Measurements from ENCODE around the gene NETO2. TPM values are rescaled to one million over a fixed set of nuclear protein-coding genes. Genes with fewer than 3 reads are reported as not detected.

NETO2 gene
- total RNA-seq, 4 donors from 2014 or later: 0.83 to 2.5 (median 1.4) TPM

GRCh38 chr16:47052666-47053640 lies 90.8 kb downstream of the NETO2 start:
- no peaks in the 10 kb centered on the region for H3K4me1 ChIP-seq
- no peak overlapping the region for H3K4me3 ChIP-seq
- 97% methylated on average over 13 of the region's 13 CpGs for WGBS
- H3K27ac ChIP-seq (replicated peaks in 1 of 4): no peak overlapping the region
- no peak for TF ChIP-seq POLR2AphosphoS5 (IDR thresholded peaks at IDR 0.05)
- TF ChIP-seq EP300 (IDR thresholded peaks at IDR 0.05): no peak
- no peak for TF ChIP-seq POLR2A (IDR thresholded peaks at IDR 0.05; ENCODE audit: low read depth)
- TF ChIP-seq CTCF (IDR thresholded peaks at IDR 0.05): no peak
- DNase-seq (ENCODE audit: extremely low spot score): no peak
- H3K27me3 ChIP-seq: peaks cover 0 to 7% (median 0%) of the 10 kb centered on the region in 4 donors
- intact Hi-C loops (cut with DNase I): no loop called here
- H3K9me3 ChIP-seq: no peaks in the 10 kb centered on the region
- H3K36me3 ChIP-seq: no peaks in the 10 kb centered on the region

GRCh38 chr16:47051031-47051430 lies 92.7 kb downstream of the NETO2 start:
- 93% methylated on average over 9 of the region's 10 CpGs for whole genome bisulfite sequencing
- H3K27me3 ChIP-seq: peaks cover 0 to 6% (median 0%) of the 10 kb centered on the region in 4 donors
- intact Hi-C loops (cut with DNase I): no loop called here
- H3K36me3 ChIP-seq: no peaks in the 10 kb centered on the region
- no peak for TF ChIP-seq EP300 (IDR thresholded peaks at IDR 0.05)
- no peak for TF ChIP-seq POLR2A (IDR thresholded peaks at IDR 0.05; ENCODE audit: low read depth)
- TF ChIP-seq CTCF (IDR thresholded peaks at IDR 0.05): no peak
- no peak for TF ChIP-seq POLR2AphosphoS5 (IDR thresholded peaks at IDR 0.05)
- no peak overlapping the region for H3K27ac ChIP-seq (replicated peaks in 1 of 4)
- H3K9me3 ChIP-seq: no peaks in the 10 kb centered on the region
- H3K4me1 ChIP-seq: no peaks in the 10 kb centered on the region
- DNase-seq (ENCODE audit: extremely low spot score): no peak
- H3K4me3 ChIP-seq: no peak overlapping the region

- H3K9me3 ChIP-seq: no peaks in the 10 kb centered on the region
- no peak for TF ChIP-seq POLR2A (IDR thresholded peaks at IDR 0.05; ENCODE audit: low read depth)
- TF ChIP-seq CTCF (IDR thresholded peaks at IDR 0.05): no peak
- no peak for TF ChIP-seq POLR2AphosphoS5 (IDR thresholded peaks at IDR 0.05)
- TF ChIP-seq EP300 (IDR thresholded peaks at IDR 0.05): no peak
These were observed 93.7 kb downstream of the NETO2 start for GRCh38 chr16:47049901-47050583.

GRCh38 chr16:47047524-47048203 lies 96.1 kb downstream of the NETO2 start:
- 77% methylated on average over 4 of the region's 5 CpGs for WGBS
- TF ChIP-seq CTCF (IDR thresholded peaks at IDR 0.05) (no peak), EP300 (IDR thresholded peaks at IDR 0.05) (no peak), POLR2AphosphoS5 (IDR thresholded peaks at IDR 0.05) (no peak), POLR2A (IDR thresholded peaks at IDR 0.05; ENCODE audit: low read depth) (no peak)
- intact Hi-C loops (cut with DNase I): no loop called here
- H3K4me1 ChIP-seq: no peaks in the 10 kb centered on the region
- no peak for DNase-seq (ENCODE audit: extremely low spot score)
- no peaks in the 10 kb centered on the region for H3K9me3 ChIP-seq
- H3K27me3 ChIP-seq: no peaks in the 10 kb centered on the region
- no peak overlapping the region for H3K27ac ChIP-seq (replicated peaks in 1 of 4)
- H3K36me3 ChIP-seq: no peaks in the 10 kb centered on the region
- no peak overlapping the region for H3K4me3 ChIP-seq

More at GRCh38 chr16:47049901-47050583, 93.7 kb downstream of the NETO2 start:
- Histone ChIP-seq H3K27me3 (no peaks in the 10 kb centered on the region), H3K4me3 (no peak overlapping the region), H3K4me1 (no peaks in the 10 kb centered on the region), H3K36me3 (no peaks in the 10 kb centered on the region), H3K27ac (replicated peaks in 1 of 4) (no peak overlapping the region)
- DNase-seq (ENCODE audit: extremely low spot score): no peak
- intact Hi-C loops (cut with DNase I): no loop called here
- WGBS: 88% methylated on average over 12 of the region's 12 CpGs

All from esophagus muscularis mucosa (tissue), 4 donors.